Stimulated activated effector memory CD8-positive, alpha-beta T cell treated with anti-CD3 and anti-CD28 coated beads, Interleukin-12 subunit alpha, Interleukin-12 subunit beta, amount 100 ng/mL, for 72 hours (primary cell): ENCODE data around the gene HNRNPA0.
"Not testable (repeated sequence)": the region's sequence is repeated elsewhere in the genome, so short reads cannot be mapped to it uniquely, and the experiment has no call there.

Experiments used
- ATAC-seq: fragments of 150-1000 bp; cut with Tn5 transposase; 2 replicates; pipeline ENCODE4 v1.10.0; 2021
- DNase-seq, 2 donors: peaks; one replicate each; pipeline ENCODE4 v3.0.0; 2021 to 2022; ENCODE audit warnings: low spot score in 2 of 2
- H3K27ac Mint-ChIP-seq: one replicate; pipeline ENCODE4 v1.8.0; 2022; ENCODE audit warnings: mild to moderate bottlenecking, mixed read lengths
- H3K36me3 Mint-ChIP-seq: one replicate; pipeline ENCODE4 v1.8.0; 2022; ENCODE audit warnings: mild to moderate bottlenecking, mixed read lengths
- H3K4me1 Mint-ChIP-seq: one replicate; pipeline ENCODE4 v1.8.0; 2022; ENCODE audit warnings: mixed read lengths
- H3K4me3 Mint-ChIP-seq: one replicate; pipeline ENCODE4 v1.8.0; 2022; ENCODE audit warnings: mild to moderate bottlenecking, mixed read lengths
- H3K9me3 Mint-ChIP-seq: one replicate; pipeline ENCODE4 v1.8.0; 2022; ENCODE audit warnings: mixed read lengths

HNRNPA0 gene

DNA sequence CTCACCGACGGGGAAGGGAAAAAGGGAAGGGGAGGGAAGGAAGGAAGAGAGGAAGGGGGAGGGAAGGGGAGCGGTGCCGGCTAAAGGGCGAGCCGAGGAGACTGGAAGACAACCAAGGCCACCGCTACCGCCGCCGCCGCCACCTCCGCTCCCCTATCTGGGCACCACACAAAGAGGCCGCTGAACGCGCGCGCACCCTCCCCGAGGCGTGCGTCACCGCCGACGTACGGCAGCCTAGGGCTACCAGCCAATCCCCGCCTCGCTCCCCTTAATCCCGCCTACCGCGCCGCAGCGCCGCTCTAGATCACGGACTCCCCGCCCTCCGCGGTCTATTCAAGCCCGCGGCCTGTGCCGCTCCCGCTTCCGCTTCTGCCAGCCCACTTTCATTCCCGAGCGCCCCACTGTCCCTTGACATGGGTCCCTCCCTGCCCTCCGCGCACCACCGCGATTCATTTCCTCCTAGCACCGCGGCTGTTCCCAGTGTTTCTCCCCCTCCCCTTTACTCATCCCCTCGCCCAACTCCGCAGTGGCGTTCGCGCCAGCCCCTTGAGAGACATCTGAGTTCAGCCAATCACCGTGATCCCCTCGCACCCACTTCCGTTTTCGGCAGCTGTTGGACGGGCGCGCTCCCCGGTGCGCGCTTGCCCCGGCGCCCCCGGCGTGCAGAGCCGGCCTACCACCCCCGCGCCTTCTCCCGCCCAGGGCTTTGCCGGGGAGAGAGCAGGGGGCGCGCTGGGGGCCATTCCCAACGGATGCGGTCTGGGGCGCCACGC, at the start of gene HNRNPA0:
Gene HNRNPA0, minus strand, starts transcription at position 176 of the 773 bp plus-strand sequence. CDS start 297 bp downstream, outside the sequence.
- Mint-ChIP-seq H3K36me3 (peaks cover 57% of the 10 kb centered on the region), H3K4me1 (peaks cover 25% of the 10 kb centered on the region), H3K9me3 (no peaks in the 10 kb centered on the region), H3K4me3 (peak within 1 kb of the TSS; percentile 94), H3K27ac (peak within 1 kb of the TSS; percentile 100)
- ATAC-seq (peak; percentile 90), DNase-seq (peak; percentile 90 to 98)

DNA sequence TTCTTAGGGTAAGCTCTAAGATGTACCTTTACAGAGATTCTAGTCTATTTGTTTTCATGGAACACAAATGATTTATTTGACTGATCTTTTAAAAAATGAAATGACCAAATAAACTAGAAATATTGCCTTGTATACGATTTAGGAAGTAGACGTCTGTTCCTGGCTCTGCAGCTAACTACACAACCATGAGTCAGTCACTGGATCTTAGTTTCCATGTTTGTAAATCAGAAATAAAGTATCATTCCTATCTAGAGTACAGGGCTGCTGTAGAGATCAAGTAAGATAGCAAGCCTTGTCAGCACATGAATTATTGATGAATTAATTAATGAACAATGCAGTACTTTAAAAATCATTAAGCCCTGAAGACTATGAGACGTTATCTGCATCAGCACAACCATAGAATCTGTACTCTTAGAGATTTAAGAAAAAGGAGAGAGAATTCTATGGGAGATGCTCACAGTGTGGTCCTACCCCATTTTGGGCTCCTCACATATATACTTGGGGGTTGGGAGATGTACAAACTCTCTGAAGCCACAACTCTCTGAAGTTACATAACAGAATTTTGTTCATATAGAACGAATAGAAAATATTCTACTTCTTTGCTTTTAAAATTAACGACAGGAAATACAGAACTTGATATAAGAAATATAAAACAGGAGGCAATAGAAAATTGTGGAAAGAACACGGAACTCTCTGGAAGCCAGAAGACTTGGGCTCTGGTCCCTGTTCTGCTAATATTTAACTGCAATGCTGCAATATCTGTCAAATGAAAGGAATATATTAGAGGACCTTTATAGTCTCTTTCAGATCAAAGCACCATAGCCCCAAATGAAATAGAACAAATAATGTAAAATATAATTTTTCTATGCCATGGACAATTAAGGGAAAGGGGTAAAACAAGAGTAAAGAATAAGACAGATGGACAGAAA, 48.4 kb upstream of the HNRNPA0 start:
- Mint-ChIP-seq H3K9me3 (no peaks in the 10 kb centered on the region), H3K36me3 (no peaks in the 10 kb centered on the region), H3K4me1 (no peaks in the 10 kb centered on the region), H3K27ac (no peak overlapping the region), H3K4me3 (no peak overlapping the region)
- ATAC-seq (no peak), DNase-seq (no peak)

DNA sequence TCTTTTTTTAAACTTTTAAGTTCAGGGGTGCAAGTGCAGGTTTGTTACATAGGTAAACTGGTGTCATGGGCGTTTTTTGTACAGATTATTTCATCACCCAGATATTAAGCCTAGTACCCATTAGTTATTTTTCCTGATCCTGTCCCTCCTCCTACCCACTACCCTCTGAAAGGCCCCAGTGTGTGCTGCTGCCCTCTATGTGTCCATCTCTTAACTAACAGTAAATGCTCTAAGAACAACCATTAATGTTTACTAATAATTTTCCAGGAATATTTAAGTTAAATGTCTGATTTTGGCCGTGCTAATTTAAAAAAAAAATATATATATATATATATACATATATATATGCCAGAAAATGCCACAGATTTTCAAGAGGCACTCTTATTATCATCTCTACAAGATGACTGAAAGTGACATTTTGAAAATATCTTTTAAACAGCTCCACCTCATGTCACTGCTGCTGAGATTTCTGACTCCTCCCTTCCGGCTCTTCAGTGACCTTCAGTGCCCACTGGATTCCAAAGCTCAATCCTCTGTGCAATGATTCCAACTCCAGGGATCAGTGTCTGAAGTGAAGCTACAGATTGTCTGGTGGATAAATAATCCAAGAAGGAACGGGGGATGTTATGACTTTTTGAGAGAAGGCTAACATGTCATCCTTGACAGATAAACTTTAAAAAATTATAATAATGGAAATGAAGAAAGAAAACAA, 46.7 kb upstream of the HNRNPA0 start:
- no peak for DNase-seq
- H3K4me1 Mint-ChIP-seq, result no peaks in the 10 kb centered on the region
- H3K4me3 Mint-ChIP-seq, result no peak overlapping the region
- H3K36me3 Mint-ChIP-seq, result no peaks in the 10 kb centered on the region
- H3K27ac Mint-ChIP-seq, result no peak overlapping the region
- ATAC-seq, result no peak
- H3K9me3 Mint-ChIP-seq, result no peaks in the 10 kb centered on the region

DNA sequence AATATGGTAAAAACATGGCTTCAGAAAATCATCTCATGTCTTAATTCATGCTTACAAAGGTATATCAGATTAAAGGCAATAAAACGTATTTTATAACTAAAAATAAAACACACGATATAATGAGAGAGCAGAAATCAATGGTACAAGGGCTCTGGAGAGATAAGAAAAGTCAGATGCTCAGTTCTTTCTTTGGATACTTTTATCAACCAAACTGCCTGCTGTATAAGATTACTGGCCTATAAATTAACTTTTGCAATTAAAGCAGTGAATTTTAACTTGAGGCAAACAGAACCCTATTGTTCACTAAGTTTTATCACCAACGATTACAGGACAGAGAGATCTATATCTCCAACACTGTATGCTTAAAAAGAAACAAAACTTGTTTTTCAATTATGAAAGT, 42.1 kb upstream of the HNRNPA0 start:
- no peak for ATAC-seq
- Mint-ChIP-seq H3K4me1 (no peaks in the 10 kb centered on the region), H3K9me3 (no peaks in the 10 kb centered on the region), H3K36me3 (no peaks in the 10 kb centered on the region), H3K27ac (no peak overlapping the region), H3K4me3 (no peak overlapping the region)
- no peak for DNase-seq

DNA sequence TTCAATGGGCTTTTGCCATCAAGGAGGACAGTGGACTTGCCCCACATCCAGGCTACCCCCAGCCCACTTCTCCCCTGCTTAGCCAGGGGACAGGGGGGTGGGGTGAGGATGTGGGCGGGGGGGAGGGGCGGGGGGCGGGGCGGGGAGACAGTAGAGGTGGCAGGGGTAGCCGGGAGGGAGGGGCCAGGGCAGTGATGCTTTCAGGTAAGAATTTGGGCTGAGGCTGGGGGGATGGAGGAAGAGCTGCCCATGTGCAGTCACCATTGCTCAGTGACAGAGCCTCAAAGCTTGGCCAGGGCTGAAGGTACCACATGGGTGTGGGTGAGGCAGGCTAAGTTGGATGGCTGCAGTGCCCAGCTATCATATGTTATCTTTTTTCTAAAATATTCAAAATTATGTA, 40.7 kb upstream of the HNRNPA0 start:
- ATAC-seq, result no peak
- H3K36me3 Mint-ChIP-seq, result no peaks in the 10 kb centered on the region
- no peak overlapping the region for H3K4me3 Mint-ChIP-seq

DNA sequence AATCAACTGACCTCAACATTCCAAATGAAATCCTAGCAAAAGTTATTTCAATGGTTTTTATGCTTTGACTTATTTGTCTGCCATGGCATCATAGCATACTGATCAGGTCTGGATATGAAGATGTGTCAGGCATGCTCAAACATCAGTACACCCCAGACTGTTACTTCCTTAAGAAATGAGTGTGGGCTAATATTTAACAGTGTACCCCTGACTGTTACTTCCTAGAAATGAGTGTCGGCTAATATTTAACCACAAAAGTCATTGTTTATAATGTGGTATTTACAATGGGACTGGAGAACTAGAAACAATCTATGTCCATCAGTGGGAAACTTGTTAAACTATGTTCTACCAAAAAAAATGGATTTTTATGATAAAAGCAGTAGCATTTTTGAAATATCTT, 38.1 kb upstream of the HNRNPA0 start:
- Mint-ChIP-seq H3K9me3 (no peaks in the 10 kb centered on the region), H3K4me1 (no peaks in the 10 kb centered on the region), H3K27ac (no peak overlapping the region), H3K36me3 (no peaks in the 10 kb centered on the region), H3K4me3 (no peak overlapping the region)
- DNase-seq (no peak), ATAC-seq (no peak)

More for the DNA sequence above, 40.7 kb upstream of the HNRNPA0 start:
- Mint-ChIP-seq H3K4me1 (no peaks in the 10 kb centered on the region), H3K27ac (no peak overlapping the region), H3K9me3 (no peaks in the 10 kb centered on the region)
- DNase-seq, result no peak

DNA sequence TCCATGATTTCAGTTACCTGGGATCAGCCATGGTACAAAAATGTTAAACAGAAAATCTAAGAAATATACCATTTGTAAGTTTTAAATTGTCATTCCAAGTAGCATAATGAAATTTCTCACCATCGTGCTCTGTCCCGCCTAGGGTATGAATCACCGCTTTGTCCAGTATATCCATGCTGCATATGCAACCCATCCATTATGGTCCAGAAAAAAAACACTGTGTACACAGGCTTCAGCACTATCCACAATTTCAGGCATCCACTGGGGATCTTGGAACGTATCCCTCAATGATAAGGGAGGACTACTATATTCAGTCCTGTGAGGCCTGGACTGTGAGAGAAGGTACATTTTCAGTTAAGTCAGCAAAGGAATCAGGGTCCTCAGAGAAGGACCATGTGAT, 37.6 kb upstream of the HNRNPA0 start:
- H3K4me1 Mint-ChIP-seq, result no peaks in the 10 kb centered on the region
- H3K27ac Mint-ChIP-seq, result no peak overlapping the region

DNA sequence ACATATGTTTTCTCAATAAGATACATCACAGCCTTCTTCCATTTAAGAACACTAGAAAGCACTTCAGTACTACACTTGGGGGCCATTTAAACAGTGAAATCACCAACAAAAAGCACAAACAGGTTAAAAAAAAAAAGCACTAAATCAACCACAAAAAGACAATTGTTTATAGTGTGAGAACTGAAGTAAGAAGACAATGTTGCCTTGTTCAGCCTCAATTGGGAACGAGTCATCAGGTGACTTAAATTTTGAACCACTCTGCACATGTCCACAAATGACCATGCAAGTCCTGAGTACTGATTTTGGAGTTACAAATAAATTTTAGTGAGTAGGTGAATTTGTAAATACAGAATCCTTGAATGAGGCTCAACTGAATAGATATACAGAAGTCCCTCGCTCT, 37.2 kb upstream of the HNRNPA0 start:
- Mint-ChIP-seq H3K9me3 (no peaks in the 10 kb centered on the region), H3K27ac (no peak overlapping the region), H3K4me1 (no peaks in the 10 kb centered on the region), H3K4me3 (no peak overlapping the region), H3K36me3 (no peaks in the 10 kb centered on the region)
- ATAC-seq (no peak), DNase-seq (no peak)

More for the DNA sequence above, 37.6 kb upstream of the HNRNPA0 start:
- ATAC-seq, result no peak
- Mint-ChIP-seq H3K9me3 (no peaks in the 10 kb centered on the region), H3K4me3 (no peak overlapping the region), H3K36me3 (no peaks in the 10 kb centered on the region)
- DNase-seq, result no peak

DNA sequence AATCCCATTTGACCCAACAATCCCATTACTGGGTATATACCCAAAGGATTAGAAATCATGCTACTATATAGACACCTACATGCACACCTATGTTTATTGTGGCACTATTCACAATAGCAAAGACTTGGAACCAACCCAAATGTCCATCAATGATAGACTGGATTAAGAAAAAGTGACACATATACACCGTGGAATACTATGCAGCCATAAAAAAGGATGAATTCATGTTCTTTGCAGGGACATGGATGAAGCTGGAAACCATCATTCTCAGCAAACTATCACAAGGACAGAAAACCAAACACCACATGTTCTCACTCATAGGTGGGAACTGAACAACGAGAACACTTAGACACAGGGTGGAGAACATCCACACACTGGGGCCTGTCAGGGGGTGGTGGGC, 34.4 kb upstream of the HNRNPA0 start:
- not testable (repeated sequence) for H3K9me3 Mint-ChIP-seq, H3K27ac Mint-ChIP-seq, H3K4me1 Mint-ChIP-seq, H3K4me3 Mint-ChIP-seq, DNase-seq, H3K36me3 Mint-ChIP-seq, ATAC-seq

DNA sequence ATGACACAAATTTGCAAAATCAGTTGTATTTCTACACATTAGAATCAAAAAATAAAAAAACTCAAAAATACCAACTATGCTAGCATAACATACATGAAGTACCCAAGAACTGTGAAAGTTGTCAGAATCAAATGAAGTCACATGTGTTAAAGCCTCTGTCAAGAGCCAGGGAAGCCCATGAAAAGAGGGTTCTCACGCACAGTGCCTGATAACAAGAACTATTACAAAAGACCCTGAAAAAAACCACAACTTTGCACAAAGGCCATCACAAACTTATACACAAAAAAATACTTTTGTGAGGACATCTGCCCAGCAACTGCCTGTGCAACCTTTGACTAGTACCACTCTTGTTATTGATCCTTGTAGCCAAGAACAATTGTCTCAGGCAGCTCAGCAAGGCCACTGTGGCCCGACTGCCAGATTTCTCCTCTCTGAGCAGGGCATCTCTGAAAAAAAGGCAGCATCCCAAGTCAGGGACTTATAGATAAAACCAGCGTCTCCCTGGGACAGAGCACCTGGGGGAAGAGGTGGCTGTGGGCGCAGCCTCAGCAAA, 28.9 kb upstream of the HNRNPA0 start:
- Mint-ChIP-seq H3K4me3 (no peak overlapping the region), H3K36me3 (no peaks in the 10 kb centered on the region), H3K9me3 (no peaks in the 10 kb centered on the region), H3K4me1 (no peaks in the 10 kb centered on the region), H3K27ac (no peak overlapping the region)
- DNase-seq (no peak), ATAC-seq (no peak)

DNA sequence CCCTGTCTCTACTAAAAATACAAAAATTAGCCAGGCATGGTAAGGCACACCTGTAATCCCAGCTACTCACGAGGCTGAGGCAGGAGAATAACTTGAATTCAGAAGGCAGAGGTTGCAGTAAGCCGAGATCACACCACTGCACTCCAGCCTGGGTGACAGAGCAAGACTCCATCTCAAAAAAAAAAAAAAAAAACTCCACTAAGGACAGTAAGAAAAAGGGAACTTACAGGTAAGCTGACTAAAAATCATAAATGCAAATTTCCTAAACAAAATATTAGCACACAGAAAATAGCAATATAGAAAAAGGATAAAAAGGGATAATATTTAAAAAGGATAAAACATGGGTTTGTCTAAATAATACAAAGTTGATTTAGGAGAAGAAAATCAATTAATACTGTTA, 27.9 kb upstream of the HNRNPA0 start:
- Mint-ChIP-seq H3K4me1 (no peaks in the 10 kb centered on the region), H3K4me3 (no peak overlapping the region), H3K9me3 (no peaks in the 10 kb centered on the region), H3K27ac (no peak overlapping the region), H3K36me3 (no peaks in the 10 kb centered on the region)
- DNase-seq (no peak), ATAC-seq (no peak)

DNA sequence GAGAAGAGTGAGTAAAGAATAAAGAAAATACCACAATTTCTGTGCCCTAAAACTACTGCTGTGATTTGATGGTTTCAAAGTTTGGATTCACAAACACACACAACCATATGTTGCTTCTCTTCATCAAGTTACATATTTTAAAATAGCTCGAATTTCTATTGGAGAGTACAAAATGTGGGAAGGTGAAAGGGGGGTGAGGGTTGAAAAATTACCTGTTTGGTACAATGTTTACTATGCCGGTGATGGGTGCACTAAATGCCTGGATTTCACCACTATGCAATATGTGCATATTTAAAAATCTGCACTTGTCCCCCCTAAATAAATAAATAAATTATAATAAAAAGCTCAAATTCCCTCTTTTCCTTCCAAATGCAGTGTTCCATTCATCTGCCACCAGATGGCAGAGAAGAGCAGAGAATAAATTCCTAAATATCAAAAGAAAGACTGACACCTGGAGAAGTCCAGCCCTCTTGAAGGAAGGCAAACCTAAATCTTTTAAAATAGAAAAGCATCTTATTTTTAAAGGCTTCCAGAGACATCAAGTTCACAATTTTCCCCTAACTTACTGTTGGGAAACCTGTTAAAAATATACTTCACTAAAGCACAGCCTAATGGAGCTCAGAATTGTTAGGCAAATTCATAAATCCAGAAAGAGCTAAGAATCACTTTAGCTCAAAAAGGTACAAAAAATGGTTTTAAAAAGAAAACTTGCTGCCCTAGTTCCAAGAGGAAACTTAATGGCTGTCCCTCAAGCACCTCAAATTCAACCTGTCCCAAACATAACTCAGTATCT, 24.8 kb upstream of the HNRNPA0 start:
- H3K27ac Mint-ChIP-seq, result no peak overlapping the region
- ATAC-seq, result no peak

DNA sequence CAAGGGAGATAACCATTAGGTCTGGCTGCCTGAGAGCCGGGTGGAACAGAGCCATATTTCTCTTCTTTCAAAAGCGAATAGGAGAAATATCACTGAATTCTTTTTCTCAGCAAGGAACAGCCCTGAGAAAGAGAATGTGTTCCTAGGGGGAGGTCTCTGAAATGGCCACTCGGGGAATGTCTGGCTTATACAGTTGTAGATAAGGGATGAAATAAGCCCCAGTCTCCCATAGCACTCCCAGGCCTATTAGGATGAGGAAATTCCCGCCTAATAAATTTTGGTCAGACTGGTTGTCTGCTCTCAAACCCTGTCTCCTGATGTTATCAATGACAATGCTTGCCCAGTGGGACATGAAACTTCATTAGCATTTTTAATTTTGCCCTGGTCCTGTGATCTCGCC, 13.8 kb upstream of the HNRNPA0 start:
- H3K4me3 Mint-ChIP-seq, ATAC-seq, H3K36me3 Mint-ChIP-seq, H3K9me3 Mint-ChIP-seq, H3K4me1 Mint-ChIP-seq, DNase-seq, H3K27ac Mint-ChIP-seq: not testable (repeated sequence)

More for the DNA sequence above, 24.8 kb upstream of the HNRNPA0 start:
- H3K36me3 Mint-ChIP-seq, result no peaks in the 10 kb centered on the region
- H3K4me3 Mint-ChIP-seq, result no peak overlapping the region
- no peak for DNase-seq
- no peaks in the 10 kb centered on the region for H3K9me3 Mint-ChIP-seq
- H3K4me1 Mint-ChIP-seq, result no peaks in the 10 kb centered on the region

DNA sequence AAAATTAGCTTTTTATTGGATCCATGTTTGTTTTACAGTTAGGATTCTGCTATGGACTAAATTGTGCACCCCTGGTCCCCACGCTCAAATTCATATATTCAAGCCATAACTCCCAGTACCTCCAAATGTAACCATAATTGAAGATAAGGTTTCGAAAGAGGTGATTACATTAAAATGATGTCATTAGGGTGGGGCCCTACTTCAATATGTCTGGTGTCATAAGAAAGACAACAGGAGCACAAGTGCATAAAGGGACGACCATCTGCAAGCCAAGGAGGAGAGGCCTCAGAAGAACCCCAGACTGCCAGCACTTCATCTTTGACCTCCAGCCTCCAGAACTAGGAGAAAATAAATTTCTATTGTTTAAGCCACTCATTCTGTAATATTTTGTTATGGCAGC, 7.4 kb upstream of the HNRNPA0 start:
- Mint-ChIP-seq H3K27ac (no peak overlapping the region), H3K4me3 (no peak overlapping the region)
- no peak for ATAC-seq

More for the DNA sequence above, 7.4 kb upstream of the HNRNPA0 start:
- H3K36me3 Mint-ChIP-seq, result no peaks in the 10 kb centered on the region
- no peaks in the 10 kb centered on the region for H3K9me3 Mint-ChIP-seq
- DNase-seq, result no peak
- peaks cover 8% of the 10 kb centered on the region for H3K4me1 Mint-ChIP-seq
